GM12878 (cell line): ENCODE results near the gene NTM.

Experiments
- CEBPB ChIP-seq, 2 experiments: fragments of 150-350 bp in 1 of 2; IDR thresholded peaks; 2 replicates each; pipeline ENCODE4 v1.6.1; 2012 to 2014; ENCODE audit warnings: low read depth in 2 of 2, low read length in 2 of 2, borderline replicate concordance in 1 of 2, inconsistent platforms in 1 of 2
- CREB1 ChIP-seq: IDR thresholded peaks from 2 replicates; pipeline ENCODE4 v1.6.1; 2012; ENCODE audit warnings: low read depth, mild to moderate bottlenecking, inconsistent platforms
- GABPA ChIP-seq: IDR thresholded peaks from 2 replicates; pipeline ENCODE4 v1.6.1; 2014; ENCODE audit warnings: antibody characterized with exemption, low read depth, mild to moderate bottlenecking, inconsistent platforms
- HDAC6 ChIP-seq: fragments of 200-600 bp; sonication (generic); IDR thresholded peaks from one replicate; pipeline ENCODE4 v1.8.0; 2017; ENCODE audit warnings: antibody characterized with exemption; ENCODE audit not compliant: unreplicated experiment
- POLR2A ChIP-seq: IDR thresholded peaks from 2 replicates; pipeline ENCODE4 v1.6.1; 2011; ENCODE audit warnings: low read depth, mild to moderate bottlenecking, low read length
- USF2 ChIP-seq: IDR thresholded peaks from 2 replicates; pipeline ENCODE4 v1.6.1; 2011; ENCODE audit warnings: low read depth, low read length, improper control_type of control experiment, borderline replicate concordance

- TF ChIP-seq CEBPB (IDR thresholded peaks at IDR 0.05; ENCODE audit: borderline replicate concordance in 1 of 2, low read depth in 2 of 2, low read length in 2 of 2) (no peak), GABPA (no peak), USF2 (no peak), HDAC6 (no peak), POLR2A (no peak), CREB1 (no peak)
Observed at GRCh38 chr11:132045107-132045506, 674.7 kb downstream of the NTM start.
